GM12891 (cell line): ENCODE measurements around the gene SZT2.

Experiments used
- DNase-seq: peaks from one replicate; pipeline ENCODE4 v3.0.0; 2011; ENCODE audit warnings: low spot score; ENCODE audit not compliant: insufficient read length
- FAIRE-seq: peaks from 2 replicates; lab custom pipeline; 2011; peaks lifted over from hg19 to GRCh38; lab: Jason Lieb, UNC
- PAX5 ChIP-seq: IDR thresholded peaks from 2 replicates; pipeline ENCODE4 v1.6.1; 2011; ENCODE audit warnings: low read length, moderate library complexity, mild to moderate bottlenecking; ENCODE audit not compliant: insufficient read depth, severe bottlenecking
- POLR2A ChIP-seq: IDR thresholded peaks from 2 replicates; pipeline ENCODE4 v1.6.1; 2011; ENCODE audit warnings: low read depth, low read length, control low read depth
- POLR2AphosphoS5 ChIP-seq: IDR thresholded peaks from 2 replicates; pipeline ENCODE4 v1.6.1; 2011; ENCODE audit warnings: low read depth, low read length, control low read depth
- POU2F2 ChIP-seq: IDR thresholded peaks from 2 replicates; pipeline ENCODE4 v1.6.1; 2011; ENCODE audit warnings: low read depth, mild to moderate bottlenecking, control low read depth, low read length, moderate library complexity
- SPI1 ChIP-seq: IDR thresholded peaks from 2 replicates; pipeline ENCODE4 v1.6.1; 2011; ENCODE audit warnings: low read depth, low read length, control low read depth
- TAF1 ChIP-seq: IDR thresholded peaks from 2 replicates; pipeline ENCODE4 v1.6.1; 2011; ENCODE audit warnings: low read depth, low read length, control low read depth

SZT2 gene

DNA sequence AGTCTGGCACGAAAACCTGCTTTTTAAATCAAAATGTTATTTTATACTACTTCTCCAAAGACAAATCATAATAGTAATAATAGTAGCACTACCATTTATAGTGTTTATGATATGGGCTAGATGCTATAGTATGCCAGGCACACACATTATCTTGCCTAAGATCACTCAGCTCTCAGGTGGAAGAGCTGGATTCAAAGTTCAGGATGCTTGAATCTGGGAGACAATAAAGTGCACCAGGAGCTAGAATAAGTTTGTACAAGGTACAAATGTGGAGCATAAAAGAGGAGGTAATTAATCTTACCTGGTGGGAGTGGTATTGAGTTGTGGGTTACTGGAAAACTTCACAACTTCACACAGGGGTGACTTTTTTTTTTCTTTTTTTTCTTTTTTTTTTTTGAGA, 11.9 kb upstream of the SZT2 start:
- TF ChIP-seq POU2F2 (no peak), POLR2A (no peak), TAF1 (no peak), SPI1 (no peak), PAX5 (no peak), POLR2AphosphoS5 (no peak)
- no peak for DNase-seq
- no peak for FAIRE-seq

DNA sequence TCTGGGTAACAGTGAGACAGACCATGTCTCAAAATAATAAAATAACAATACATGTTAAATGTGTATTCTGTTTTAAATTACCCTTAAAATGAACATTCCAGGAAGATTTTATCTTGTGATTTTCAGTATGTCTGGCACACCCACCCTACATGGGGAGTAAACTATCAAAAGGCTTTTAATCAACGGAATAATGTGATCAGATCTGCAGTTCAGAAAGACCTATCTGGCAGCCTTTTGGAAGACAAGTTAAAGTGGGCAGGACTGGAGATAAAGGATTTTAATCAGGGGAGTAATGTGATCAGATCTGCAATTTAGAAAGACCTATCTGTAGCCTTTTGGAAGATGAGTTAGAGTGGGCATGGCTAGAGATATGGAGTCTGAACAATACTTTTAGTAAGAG, 10.2 kb upstream of the SZT2 start:
- DNase-seq (no peak), FAIRE-seq (no peak)
- no peak for TF ChIP-seq SPI1
- no peak for TF ChIP-seq POLR2A
- TF ChIP-seq POLR2AphosphoS5 = no peak
- TF ChIP-seq PAX5 = no peak
- no peak for TF ChIP-seq POU2F2
- TF ChIP-seq TAF1 = no peak

DNA sequence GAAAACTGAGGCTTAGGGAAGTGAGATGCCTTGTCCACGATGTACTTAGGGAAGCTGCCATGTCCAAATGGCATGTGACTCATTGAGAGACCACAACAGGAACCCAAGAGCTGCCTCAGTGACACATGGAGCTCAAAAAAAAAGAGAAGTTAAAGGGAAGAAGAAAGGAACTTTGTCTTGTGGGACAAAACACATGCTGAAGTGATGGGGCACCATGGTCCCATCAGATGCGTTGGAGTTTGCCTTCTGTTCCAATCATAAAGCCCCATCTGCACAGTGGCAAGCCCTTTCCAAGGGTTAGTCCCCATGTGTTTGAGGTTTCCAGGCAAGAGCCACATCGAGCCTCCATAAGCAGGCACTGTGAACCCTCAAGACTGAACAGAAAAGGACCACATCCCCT, 8.1 kb upstream of the SZT2 start:
- no peak for DNase-seq
- TF ChIP-seq TAF1 (no peak), POLR2AphosphoS5 (no peak), PAX5 (no peak), SPI1 (no peak), POLR2A (no peak), POU2F2 (no peak)

DNA sequence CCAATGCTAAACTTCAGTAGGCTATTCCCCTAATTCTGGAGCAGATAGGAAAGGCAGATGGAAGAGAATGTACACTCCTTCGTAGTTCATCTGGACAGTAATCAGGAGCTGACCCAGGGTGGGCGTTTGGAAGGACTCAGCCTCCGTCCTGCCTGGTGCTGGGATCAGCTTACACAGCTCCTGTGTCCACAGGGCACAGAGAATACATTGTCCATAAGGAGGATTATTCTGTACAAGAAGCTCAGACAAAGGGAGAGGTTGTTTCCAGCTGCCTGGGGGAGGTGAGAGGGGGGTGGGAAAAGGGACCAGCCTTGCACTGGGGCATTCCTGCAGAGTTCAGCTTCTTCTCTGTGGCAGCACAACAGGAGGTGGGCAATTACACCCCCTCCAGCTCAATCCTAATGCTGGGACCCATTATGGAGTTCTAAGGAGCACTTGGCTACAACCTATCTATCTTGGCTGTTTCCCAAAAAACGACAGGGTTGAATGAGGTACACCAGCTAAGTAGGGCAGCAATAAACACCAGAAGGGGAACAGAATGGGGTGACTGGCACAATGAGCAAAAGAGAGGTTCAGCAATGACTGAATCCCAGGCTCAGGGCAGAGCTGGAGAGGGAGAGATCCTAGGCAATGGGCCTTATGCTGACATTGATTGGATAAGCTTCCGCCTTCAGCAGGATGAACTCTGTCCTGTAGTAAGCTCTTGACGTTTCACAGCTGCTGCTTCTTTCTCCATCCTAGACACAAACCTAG, 7.5 kb upstream of the SZT2 start:
- FAIRE-seq = no peak
- no peak for TF ChIP-seq TAF1
- TF ChIP-seq POLR2AphosphoS5 = no peak
- no peak for TF ChIP-seq PAX5
- TF ChIP-seq SPI1 = no peak
- no peak for DNase-seq

More for the DNA sequence above, 8.1 kb upstream of the SZT2 start:
- FAIRE-seq = no peak

DNA sequence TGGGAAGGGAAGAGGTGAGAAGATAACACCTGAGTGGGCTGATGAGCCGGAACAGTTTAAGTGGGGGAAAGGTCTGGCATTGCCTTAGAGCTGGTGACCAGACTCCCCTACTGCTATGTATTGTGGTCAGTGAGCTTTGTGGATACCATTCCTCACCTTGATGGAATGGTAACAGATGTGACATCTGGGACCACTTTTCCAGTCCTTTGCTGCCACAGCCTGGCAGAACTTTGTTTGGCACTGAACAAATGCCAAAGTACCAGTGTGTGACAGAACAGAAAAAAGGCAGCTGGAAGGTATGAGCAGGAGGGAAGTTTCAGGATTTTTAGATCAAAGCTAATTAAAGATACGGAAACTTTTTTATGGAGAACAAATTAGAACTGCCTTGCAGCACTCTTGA, 6.2 kb upstream of the SZT2 start:
- DNase-seq = no peak
- FAIRE-seq = no peak
- no peak for TF ChIP-seq SPI1
- no peak for TF ChIP-seq POLR2A
- TF ChIP-seq POLR2AphosphoS5 = no peak
- TF ChIP-seq POU2F2 = no peak
- no peak for TF ChIP-seq PAX5
- TF ChIP-seq TAF1 = no peak

DNA sequence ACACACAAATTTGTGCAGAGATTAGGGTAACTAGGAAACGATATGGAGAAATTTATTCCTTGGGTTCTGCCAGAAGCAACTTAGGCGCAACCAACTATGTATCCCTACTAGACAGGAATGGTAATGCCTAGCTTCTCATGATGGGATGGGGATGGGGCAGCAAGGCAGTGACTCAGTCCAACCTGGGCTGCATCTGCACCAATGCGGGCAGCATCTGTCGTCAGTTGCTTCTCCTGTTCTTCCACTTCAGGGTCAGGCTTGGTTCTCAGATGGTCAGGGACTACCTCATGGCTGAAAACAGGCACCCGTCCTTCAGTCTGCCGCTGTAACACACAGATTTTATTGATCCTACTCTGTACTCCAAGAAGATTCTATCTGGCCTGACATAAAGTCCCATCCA, 3.0 kb upstream of the SZT2 start:
- no peak for FAIRE-seq
- TF ChIP-seq POLR2A (no peak), SPI1 (no peak), PAX5 (no peak), POU2F2 (no peak), POLR2AphosphoS5 (no peak), TAF1 (no peak)

DNA sequence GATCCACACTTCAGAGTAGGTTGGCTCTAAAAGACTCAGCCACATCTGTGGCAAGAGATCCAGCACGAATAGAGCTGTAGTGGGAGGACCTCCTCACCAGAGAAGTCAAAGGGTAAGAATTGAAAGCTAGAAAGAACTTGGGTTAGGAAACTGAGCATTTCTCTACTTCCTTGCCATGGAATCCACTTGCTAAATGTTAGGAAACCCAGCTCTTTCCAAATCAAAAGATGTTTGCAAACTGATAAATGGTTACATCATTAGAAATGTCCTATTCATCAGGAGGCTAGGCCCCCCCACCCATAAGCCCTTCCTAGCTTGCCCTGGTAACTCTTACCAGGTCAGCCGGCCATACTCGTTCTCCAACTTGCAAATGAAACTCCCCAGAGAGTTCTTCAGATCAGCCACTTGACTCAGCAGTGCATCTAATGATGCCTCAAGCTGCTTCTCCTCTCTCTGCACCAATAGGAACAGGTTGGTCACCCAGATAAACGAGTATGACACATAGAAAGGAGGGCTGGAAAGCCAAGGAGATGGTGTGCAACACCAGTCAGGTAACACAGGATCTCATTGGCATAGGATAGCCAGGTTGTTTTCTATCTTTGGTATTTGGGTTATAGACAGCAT, 1.6 kb upstream of the SZT2 start:
- FAIRE-seq (peak; percentile 54), DNase-seq (no peak)

More for the DNA sequence above, 3.0 kb upstream of the SZT2 start:
- DNase-seq = no peak

DNA sequence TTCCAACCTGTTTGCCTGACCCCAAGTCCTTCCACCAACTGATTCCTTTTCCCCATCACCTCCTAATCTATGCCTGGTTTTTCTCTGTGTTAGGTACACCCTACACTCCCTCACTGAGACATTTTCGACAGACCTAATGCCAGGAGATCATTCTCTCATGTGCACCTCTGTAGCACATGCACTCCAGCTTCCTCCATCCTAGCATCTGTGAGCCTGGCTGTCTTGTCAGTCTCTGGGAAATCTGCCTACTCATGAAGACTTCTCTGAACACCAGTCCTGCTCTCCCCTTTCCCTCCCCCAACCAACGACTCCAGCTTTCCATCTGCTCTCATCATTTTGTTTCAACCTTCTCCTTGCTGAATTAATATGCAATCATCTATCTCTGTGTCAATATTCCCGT, 1.1 kb upstream of the SZT2 start:
- TF ChIP-seq POU2F2 (no peak), POLR2AphosphoS5 (no peak), SPI1 (no peak), PAX5 (no peak), TAF1 (no peak), POLR2A (no peak)
- FAIRE-seq = no peak
- no peak for DNase-seq

More for the DNA sequence above, 1.6 kb upstream of the SZT2 start:
- TF ChIP-seq POU2F2 (no peak), SPI1 (no peak), POLR2AphosphoS5 (no peak), TAF1 (no peak), PAX5 (no peak), POLR2A (no peak)

DNA sequence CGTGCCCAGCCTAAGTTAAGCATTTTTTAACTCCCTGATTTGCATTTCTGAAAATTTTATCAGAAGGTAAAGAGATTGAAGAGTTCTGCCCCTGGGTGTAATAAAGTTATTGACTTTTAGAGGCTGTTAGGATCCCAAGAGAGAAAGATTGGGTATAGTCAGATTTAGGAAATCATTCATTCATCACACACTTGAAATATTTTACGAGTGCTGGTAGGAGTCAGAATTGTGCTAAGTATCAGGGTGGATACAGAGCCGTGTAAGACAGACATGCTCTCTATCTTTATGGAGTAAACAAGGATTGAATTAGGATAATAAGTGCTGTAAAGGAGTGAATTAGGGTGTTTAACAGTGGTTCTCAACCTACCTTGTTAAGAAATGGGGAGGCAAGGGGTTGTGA, 3.0 kb downstream of the SZT2 start:
- DNase-seq (no peak), FAIRE-seq (no peak)
- TF ChIP-seq SPI1 = no peak
- no peak for TF ChIP-seq POLR2AphosphoS5
- TF ChIP-seq PAX5 = no peak
- TF ChIP-seq POU2F2 = no peak
- no peak for TF ChIP-seq POLR2A
- no peak for TF ChIP-seq TAF1
